CD4-positive, alpha-beta memory T cell (primary cell): ENCODE data around the gene COL4A5. TPM values are rescaled to one million over a fixed set of nuclear protein-coding genes. Genes with fewer than 3 reads are reported as not detected.
A peak's percentile ranks its signal among the peaks of the same experiment; 100 is the strongest.
"Not testable (repeated sequence)": the region's sequence is repeated elsewhere in the genome, so short reads cannot be mapped to it uniquely, and the experiment has no call there.

Experiments
- CTCF ChIA-PET: fragments of 350-600 bp; sonication (Branson Sonifier 250); formaldehyde crosslinking; loops from one replicate; lab custom pipeline; 2021; ENCODE audit warnings: inconsistent platforms; ENCODE audit not compliant: partially characterized antibody; lab: Charles Lee
- POLR2A ChIA-PET: fragments of 350-600 bp; sonication (Branson Sonifier 250); formaldehyde crosslinking; loops from one replicate; lab custom pipeline; 2021; ENCODE audit not compliant: partially characterized antibody; lab: Charles Lee
- DNase-seq, 5 donors: peaks; one replicate each; pipeline versions ENCODE4 v3.0.0 to v3.0.0-alpha.2; 2020 to 2022; ENCODE audit warnings: mixed read lengths in 1 of 5
- H3K27ac ChIP-seq: one replicate; pipeline ENCODE4 v1.7.0; 2013; ENCODE audit warnings: low read depth, low read length
- H3K27me3 ChIP-seq: 2 replicates; pipeline ENCODE4 v1.7.0; 2013; ENCODE audit warnings: mild to moderate bottlenecking, low read length, moderate library complexity; ENCODE audit not compliant: insufficient read depth
- H3K36me3 ChIP-seq: 2 replicates; pipeline ENCODE4 v1.7.0; 2013; ENCODE audit warnings: mild to moderate bottlenecking, low read length, moderate library complexity; ENCODE audit not compliant: insufficient read depth
- H3K4me1 ChIP-seq: 2 replicates; pipeline ENCODE4 v1.7.0; 2013; ENCODE audit warnings: mild to moderate bottlenecking, low read length, moderate library complexity; ENCODE audit not compliant: insufficient read depth
- H3K4me3 ChIP-seq, 2 donors: one replicate each; pipeline ENCODE4 v1.7.0; 2013; ENCODE audit warnings: low read length in 2 of 2, mild to moderate bottlenecking in 1 of 2
- H3K9me3 ChIP-seq, 2 donors: one replicate each; pipeline ENCODE4 v1.7.0; 2013; ENCODE audit warnings: low read length in 2 of 2, control low read depth in 1 of 2; ENCODE audit not compliant: control insufficient read depth in 1 of 2
- H3K27ac Mint-ChIP-seq, 7 donors: one replicate each; pipeline ENCODE4 v1.8.0; 2020 to 2021; ENCODE audit warnings: mixed read lengths in 7 of 7, mild to moderate bottlenecking in 6 of 7, inconsistent platforms in 3 of 7, moderate library complexity in 3 of 7
- H3K27me3 Mint-ChIP-seq, 2 donors: one replicate each; pipeline ENCODE4 v1.8.0; 2020 to 2021; ENCODE audit warnings: mixed read lengths in 2 of 2
- H3K36me3 Mint-ChIP-seq, 2 donors: one replicate each; pipeline ENCODE4 v1.8.0; 2020 to 2021; ENCODE audit warnings: mixed read lengths in 2 of 2, inconsistent platforms in 1 of 2, mild to moderate bottlenecking in 1 of 2
- H3K4me1 Mint-ChIP-seq, 4 donors: one replicate each; pipeline ENCODE4 v1.8.0; 2020 to 2021; ENCODE audit warnings: mixed read lengths in 4 of 4, mild to moderate bottlenecking in 1 of 4
- H3K4me3 Mint-ChIP-seq, 8 donors: one replicate each; pipeline ENCODE4 v1.8.0; 2020 to 2021; ENCODE audit warnings: mixed read lengths in 8 of 8, mild to moderate bottlenecking in 7 of 8, moderate library complexity in 6 of 8, inconsistent platforms in 3 of 8
- H3K9me3 Mint-ChIP-seq, 8 donors: one replicate each; pipeline ENCODE4 v1.8.0; 2020 to 2021; ENCODE audit warnings: mixed read lengths in 8 of 8, mild to moderate bottlenecking in 5 of 8, inconsistent platforms in 3 of 8, moderate library complexity in 1 of 8
- intact Hi-C: fragments of 100-400 bp; cut with micrococcal nuclease; formaldehyde crosslinking; loops from one replicate; pipeline ENCODE4 v1.15.1; 2023
- polyA plus RNA-seq, 2 donors: library from polyadenylated mRNA; unstranded; fragments of 300-500 nt; fragmentation: Illumina TruSeq; gene quantifications; one replicate each; pipeline ENCODE4 v1.2.3, GENCODE V29; 2021
- total RNA-seq, 2 experiments: library from RNA; stranded (reverse); gene quantifications; one replicate each; pipeline ENCODE4 v1.2.3, GENCODE V29; 2021

Gene COL4A5
- total RNA-seq (not detected), polyA plus RNA-seq (not detected)

- DNase-seq = peak in 3 of 5 donors; percentile 1 to 5 (median 2)
- Mint-ChIP-seq H3K27ac (no peak within 1 kb of the TSS), H3K4me3 (peak within 1 kb of the TSS; percentile 49 to 79 (median 69)), H3K4me1 (peaks cover 0 to 14% (median 4%) of the 10 kb centered on the region in 4 donors), H3K9me3 (no peaks in the 10 kb centered on the region), H3K36me3 (no peaks in the 10 kb centered on the region), H3K27me3 (peaks cover 7 to 18% of the 10 kb centered on the region in 2 donors)
- Histone ChIP-seq H3K27ac (no peak within 1 kb of the TSS), H3K4me3 (no peak within 1 kb of the TSS), H3K4me1 (no peaks in the 10 kb centered on the region), H3K27me3 (no peaks in the 10 kb centered on the region), H3K36me3 (no peaks in the 10 kb centered on the region), H3K9me3 (no peaks in the 10 kb centered on the region)
- intact Hi-C loops = no loop called here
- ChIA-PET POLR2A (no interaction called here), CTCF (no interaction called here)
These were observed at the start of gene COL4A5 for GRCh38 chrX:108439426-108439942. TSS of gene COL4A5 (plus strand) at chrX:108439838. CDS start at chrX:108440126, 288 bp downstream.

- H3K36me3 ChIP-seq, CTCF ChIA-PET, H3K4me3 ChIP-seq, POLR2A ChIA-PET, H3K27ac ChIP-seq, H3K9me3 ChIP-seq, intact Hi-C loops, H3K4me1 ChIP-seq, H3K27me3 Mint-ChIP-seq, H3K4me3 Mint-ChIP-seq, H3K36me3 Mint-ChIP-seq, DNase-seq, H3K4me1 Mint-ChIP-seq, H3K27ac Mint-ChIP-seq, H3K27me3 ChIP-seq: not testable (repeated sequence)
- H3K9me3 Mint-ChIP-seq = peaks cover 0 to 12% (median 0%) of the 10 kb centered on the region in 8 donors
These were observed 48.5 kb upstream of the COL4A5 start for GRCh38 chrX:108390976-108391717.

GRCh38 chrX:108396188-108396891, 43.3 kb upstream of the COL4A5 start:
- no peak overlapping the region for H3K27ac Mint-ChIP-seq
- peaks cover 0 to 2% (median 0%) of the 10 kb centered on the region in 8 donors for H3K9me3 Mint-ChIP-seq
- ChIA-PET POLR2A (no interaction called here), CTCF (no interaction called here)
- Histone ChIP-seq H3K4me3 (no peak overlapping the region), H3K27me3 (no peaks in the 10 kb centered on the region), H3K27ac (no peak overlapping the region), H3K9me3 (no peaks in the 10 kb centered on the region), H3K4me1 (no peaks in the 10 kb centered on the region), H3K36me3 (no peaks in the 10 kb centered on the region)
- intact Hi-C loops = no loop called here
- no peak for DNase-seq
- H3K4me3 Mint-ChIP-seq = no peak overlapping the region
- no peaks in the 10 kb centered on the region for H3K36me3 Mint-ChIP-seq
- H3K4me1 Mint-ChIP-seq = no peaks in the 10 kb centered on the region
- no peaks in the 10 kb centered on the region for H3K27me3 Mint-ChIP-seq

GRCh38 chrX:108396986-108397385, 42.7 kb upstream of the COL4A5 start:
- H3K9me3 Mint-ChIP-seq = peaks cover 0 to 2% (median 0%) of the 10 kb centered on the region in 8 donors
- Histone ChIP-seq H3K9me3 (no peaks in the 10 kb centered on the region), H3K27me3 (no peaks in the 10 kb centered on the region), H3K36me3 (no peaks in the 10 kb centered on the region), H3K4me1 (no peaks in the 10 kb centered on the region), H3K4me3 (no peak overlapping the region), H3K27ac (no peak overlapping the region)
- ChIA-PET CTCF (no interaction called here), POLR2A (no interaction called here)
- H3K27me3 Mint-ChIP-seq = no peaks in the 10 kb centered on the region
- intact Hi-C loops = no loop called here
- H3K4me1 Mint-ChIP-seq = no peaks in the 10 kb centered on the region
- H3K27ac Mint-ChIP-seq = no peak overlapping the region
- no peak overlapping the region for H3K4me3 Mint-ChIP-seq
- H3K36me3 Mint-ChIP-seq = no peaks in the 10 kb centered on the region
- no peak for DNase-seq

- ChIA-PET CTCF (no interaction called here), POLR2A (no interaction called here)
- H3K27me3 ChIP-seq = no peaks in the 10 kb centered on the region
- H3K4me1 Mint-ChIP-seq = no peaks in the 10 kb centered on the region
- H3K9me3 Mint-ChIP-seq = no peaks in the 10 kb centered on the region
- H3K36me3 ChIP-seq = no peaks in the 10 kb centered on the region
- no peaks in the 10 kb centered on the region for H3K27me3 Mint-ChIP-seq
- H3K4me1 ChIP-seq = no peaks in the 10 kb centered on the region
- intact Hi-C loops = no loop called here
- H3K4me3 ChIP-seq = no peak overlapping the region
- no peaks in the 10 kb centered on the region for H3K36me3 Mint-ChIP-seq
- H3K27ac ChIP-seq = no peak overlapping the region
- H3K9me3 ChIP-seq = no peaks in the 10 kb centered on the region
- DNase-seq = no peak
- H3K27ac Mint-ChIP-seq = no peak overlapping the region
- no peak overlapping the region for H3K4me3 Mint-ChIP-seq
These were observed 41.8 kb upstream of the COL4A5 start for GRCh38 chrX:108397627-108398391.

GRCh38 chrX:108399418-108400165, 40.0 kb upstream of the COL4A5 start:
- Mint-ChIP-seq H3K36me3 (no peaks in the 10 kb centered on the region), H3K4me1 (no peaks in the 10 kb centered on the region), H3K27ac (no peak overlapping the region), H3K27me3 (no peaks in the 10 kb centered on the region), H3K4me3 (no peak overlapping the region), H3K9me3 (no peaks in the 10 kb centered on the region)
- no peak for DNase-seq
- H3K9me3 ChIP-seq = no peaks in the 10 kb centered on the region
- H3K27me3 ChIP-seq = no peaks in the 10 kb centered on the region
- H3K4me1 ChIP-seq = no peaks in the 10 kb centered on the region
- H3K27ac ChIP-seq = no peak overlapping the region
- no peaks in the 10 kb centered on the region for H3K36me3 ChIP-seq
- POLR2A ChIA-PET = no interaction called here
- H3K4me3 ChIP-seq = no peak overlapping the region
- intact Hi-C loops = no loop called here
- CTCF ChIA-PET = no interaction called here
